AG04450 (cell line): ENCODE data around the gene PARD3B. TPM values are rescaled to one million over a fixed set of nuclear protein-coding genes. Genes with fewer than 3 reads are reported as not detected.

Experiments used
- CTCF ChIA-PET: fragments of 300-600, 350-600 bp; formaldehyde crosslinking; extraction: SDS; loops from one replicate; lab custom pipeline; 2022; ENCODE audit warnings: antibody characterized with exemption, inconsistent platforms; lab: Charles Lee
- POLR2A ChIA-PET: fragments of 350-600 bp; formaldehyde crosslinking; extraction: SDS; loops from one replicate; lab custom pipeline; 2021; ENCODE audit warnings: antibody characterized with exemption, inconsistent platforms; lab: Yijun Ruan, JAX
- DNase-seq: peaks from one replicate; pipeline ENCODE4 v3.0.0-alpha.2; 2011; ENCODE audit warnings: low read depth, low spot score
- H3K27ac ChIP-seq: one replicate; pipeline ENCODE4 v1.5.1; 2012; ENCODE audit warnings: low read depth, low read length, control low read depth
- H3K27me3 ChIP-seq: one replicate; pipeline ENCODE4 v1.6.0; 2012; ENCODE audit warnings: low read length; ENCODE audit not compliant: control insufficient read depth, insufficient read depth
- H3K4me3 ChIP-seq: 2 replicates; pipeline ENCODE4 v1.5.1; 2011; ENCODE audit warnings: mild to moderate bottlenecking, low read depth, low read length, control low read depth
- H3K9me3 ChIP-seq: 2 replicates; pipeline ENCODE4 v1.5.1; 2012; ENCODE audit warnings: low read length; ENCODE audit not compliant: control insufficient read depth, insufficient read depth
- polyA plus RNA-seq: library from polyadenylated mRNA; depleted of rRNA; stranded (reverse); fragments of >200 nt; gene quantifications from 2 replicates; pipeline ENCODE4 v1.2.3, GENCODE V29; 2011
- TF ChIP-seq, protein P1 (sequence below): IDR thresholded peaks from 2 replicates; pipeline ENCODE4 v1.5.1; 2011; ENCODE audit warnings: low read depth, low read length, control low read depth, inconsistent platforms

The PARD3B gene
- polyA plus RNA-seq, 1 experiment: 8.5 TPM

DNA sequence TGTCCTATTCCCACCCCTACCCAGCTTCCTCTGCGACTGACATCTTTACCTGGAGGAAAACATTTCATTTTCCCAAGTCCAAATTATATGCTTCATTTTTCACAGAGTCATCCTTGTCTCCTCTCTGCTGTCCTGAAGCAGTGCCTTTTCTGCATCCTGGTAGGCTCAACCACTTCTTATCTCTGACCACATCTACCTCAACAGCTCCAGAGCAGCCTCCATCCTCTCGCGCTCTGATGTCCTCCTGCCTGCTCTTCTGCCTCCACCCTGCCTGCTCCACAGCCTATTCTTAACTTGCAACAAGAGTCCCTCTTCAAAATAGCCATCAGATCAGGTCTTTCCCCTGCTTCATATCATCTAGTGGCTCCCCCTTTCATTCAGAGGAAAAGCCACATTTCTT is 457.1 kb downstream of the PARD3B start:
- POLR2A ChIA-PET: no interaction called here
- Histone ChIP-seq H3K27ac (no peak overlapping the region), H3K27me3 (no peaks in the 10 kb centered on the region), H3K4me3 (no peak overlapping the region), H3K9me3 (no peaks in the 10 kb centered on the region)
- DNase-seq: no peak
- CTCF ChIA-PET: no interaction called here
- TF ChIP-seq, protein P1, sequence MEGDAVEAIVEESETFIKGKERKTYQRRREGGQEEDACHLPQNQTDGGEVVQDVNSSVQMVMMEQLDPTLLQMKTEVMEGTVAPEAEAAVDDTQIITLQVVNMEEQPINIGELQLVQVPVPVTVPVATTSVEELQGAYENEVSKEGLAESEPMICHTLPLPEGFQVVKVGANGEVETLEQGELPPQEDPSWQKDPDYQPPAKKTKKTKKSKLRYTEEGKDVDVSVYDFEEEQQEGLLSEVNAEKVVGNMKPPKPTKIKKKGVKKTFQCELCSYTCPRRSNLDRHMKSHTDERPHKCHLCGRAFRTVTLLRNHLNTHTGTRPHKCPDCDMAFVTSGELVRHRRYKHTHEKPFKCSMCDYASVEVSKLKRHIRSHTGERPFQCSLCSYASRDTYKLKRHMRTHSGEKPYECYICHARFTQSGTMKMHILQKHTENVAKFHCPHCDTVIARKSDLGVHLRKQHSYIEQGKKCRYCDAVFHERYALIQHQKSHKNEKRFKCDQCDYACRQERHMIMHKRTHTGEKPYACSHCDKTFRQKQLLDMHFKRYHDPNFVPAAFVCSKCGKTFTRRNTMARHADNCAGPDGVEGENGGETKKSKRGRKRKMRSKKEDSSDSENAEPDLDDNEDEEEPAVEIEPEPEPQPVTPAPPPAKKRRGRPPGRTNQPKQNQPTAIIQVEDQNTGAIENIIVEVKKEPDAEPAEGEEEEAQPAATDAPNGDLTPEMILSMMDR: no peak

DNA sequence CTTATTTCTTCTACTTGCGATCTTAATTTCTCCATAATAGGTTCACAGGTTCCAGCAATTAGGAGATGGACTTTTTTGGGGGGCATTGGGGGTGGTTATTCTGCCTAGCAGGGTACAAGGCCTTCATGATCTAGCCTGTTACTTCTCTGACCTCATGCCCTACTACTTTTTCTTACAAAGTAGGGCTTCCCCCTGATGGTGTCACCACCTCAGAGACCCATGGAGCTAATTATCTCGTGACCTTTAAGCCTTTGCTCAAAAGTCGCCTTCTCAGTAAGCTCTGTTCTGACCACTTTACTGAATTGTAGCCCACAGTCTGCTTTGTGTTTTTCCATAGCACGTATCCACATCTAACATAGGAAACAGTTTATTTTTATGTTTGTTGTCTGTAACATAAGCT is 458.0 kb downstream of the PARD3B start:
- TF ChIP-seq, protein P1: no peak
- no peak for DNase-seq

DNA sequence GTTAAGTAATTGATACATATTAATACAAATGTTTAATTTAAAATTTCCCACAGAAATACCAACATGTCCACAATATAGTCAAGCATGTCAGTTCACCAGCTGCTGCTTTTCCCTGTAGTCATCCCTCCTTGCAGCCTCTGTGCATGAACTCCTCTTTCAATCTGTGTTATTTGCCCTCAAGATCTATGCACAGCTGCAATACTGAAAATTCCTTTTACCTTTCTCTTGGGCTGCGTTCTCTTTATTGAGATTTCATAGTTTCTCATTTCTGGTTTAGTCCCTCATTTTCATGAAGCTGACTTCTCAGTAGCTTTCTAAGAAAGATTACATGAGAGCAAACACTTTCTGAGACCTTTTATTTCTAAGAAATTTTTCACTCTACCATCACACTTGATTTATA is 464.9 kb downstream of the PARD3B start:
- TF ChIP-seq, protein P1: no peak
- CTCF ChIA-PET: no interaction called here
- POLR2A ChIA-PET: no interaction called here
- H3K9me3 ChIP-seq: no peaks in the 10 kb centered on the region
- H3K27ac ChIP-seq: no peak overlapping the region
- no peak for DNase-seq
- H3K27me3 ChIP-seq: no peaks in the 10 kb centered on the region
- H3K4me3 ChIP-seq: no peak overlapping the region

More for the DNA sequence above, 458.0 kb downstream of the PARD3B start:
- CTCF ChIA-PET: no interaction called here
- H3K27ac ChIP-seq: no peak overlapping the region
- no peaks in the 10 kb centered on the region for H3K27me3 ChIP-seq
- H3K9me3 ChIP-seq: no peaks in the 10 kb centered on the region
- no peak overlapping the region for H3K4me3 ChIP-seq
- POLR2A ChIA-PET: no interaction called here

DNA sequence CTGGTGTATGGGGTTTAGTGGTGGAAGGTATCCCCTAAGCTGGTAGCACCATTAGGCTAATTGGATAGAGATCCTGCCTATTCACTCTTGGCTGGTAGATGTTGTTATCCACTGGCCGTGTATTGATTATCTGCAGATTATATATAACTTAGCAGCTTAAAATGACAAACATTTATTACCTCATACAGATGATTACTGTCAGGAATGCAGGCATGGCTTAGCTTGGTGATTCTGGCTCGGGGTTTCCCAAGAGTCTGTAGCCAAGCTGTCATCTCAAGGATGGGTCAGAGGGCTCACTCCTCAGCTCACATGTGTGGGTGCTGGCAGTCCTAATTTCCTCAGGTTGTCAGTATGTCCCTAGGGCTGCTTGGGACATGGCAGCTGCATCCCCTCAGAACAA is 465.8 kb downstream of the PARD3B start:
- CTCF ChIA-PET: no interaction called here
- no peak overlapping the region for H3K27ac ChIP-seq
- no peak overlapping the region for H3K4me3 ChIP-seq
- H3K9me3 ChIP-seq: no peaks in the 10 kb centered on the region
- TF ChIP-seq, protein P1: no peak
- no peak for DNase-seq
- POLR2A ChIA-PET: no interaction called here
- H3K27me3 ChIP-seq: no peaks in the 10 kb centered on the region

DNA sequence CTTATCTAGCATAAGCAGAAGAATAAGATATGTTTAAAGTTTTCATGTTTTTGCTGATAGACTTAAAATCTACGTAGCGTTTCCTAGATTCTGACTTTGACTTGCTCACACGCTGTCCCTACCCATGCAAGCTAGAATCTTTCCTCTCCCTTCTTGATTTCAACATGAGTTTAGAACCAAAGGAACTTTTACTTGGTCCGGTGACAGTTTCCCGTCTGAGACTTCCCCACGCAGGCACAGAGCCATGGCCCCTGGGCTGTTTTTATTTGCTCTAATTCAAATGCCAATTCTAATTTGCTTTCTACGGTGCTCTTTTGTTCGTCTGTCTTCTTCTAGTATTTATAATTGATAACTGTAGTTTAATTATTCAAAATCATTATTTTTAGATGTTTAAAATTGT is 467.7 kb downstream of the PARD3B start:
- no peak overlapping the region for H3K27ac ChIP-seq
- H3K4me3 ChIP-seq: no peak overlapping the region
- no peak for DNase-seq
- TF ChIP-seq, protein P1: no peak
- CTCF ChIA-PET: interaction anchor here (0.6 kb wide), 1 partner anchor 41 kb away, joined by 3 read pairs; no protein-coding TSS in a partner anchor
- H3K9me3 ChIP-seq: no peaks in the 10 kb centered on the region
- H3K27me3 ChIP-seq: no peaks in the 10 kb centered on the region
- POLR2A ChIA-PET: no interaction called here
